Psoas muscle (tissue), 8 donors: ENCODE measurements around the gene POC1A. TPM values are rescaled to one million over a fixed set of nuclear protein-coding genes. Genes with fewer than 3 reads are reported as not detected.

Experiments
- ATAC-seq, 4 donors: fragments of 200-7000 bp; cut with Tn5 transposase; one replicate each; pipeline ENCODE4 v1.9.1; 2020; ENCODE audit warnings: moderate library complexity in 3 of 4, mild to moderate bottlenecking in 2 of 4
- DNase-seq, 2 donors: peaks; one replicate each; pipeline ENCODE4 v3.0.0-alpha.2; 2020
- H3K27ac ChIP-seq: fragments of 200-600 bp; one replicate; pipeline ENCODE4 v1.8.0; 2022
- H3K27me3 ChIP-seq, 3 donors: fragments of 200-600 bp in 1 of 3; one replicate each; pipeline versions ENCODE4 v1.6.1 to v1.8.0; 2013 to 2022; ENCODE audit warnings: low read length in 2 of 3, mild to moderate bottlenecking in 2 of 3, moderate library complexity in 1 of 3; ENCODE audit not compliant: insufficient read depth in 3 of 3
- H3K36me3 ChIP-seq, 2 donors: fragments of 200-600 bp in 1 of 2; one replicate each; pipeline versions ENCODE4 v1.6.1 to v1.8.0; 2013 to 2022; ENCODE audit warnings: low read depth in 1 of 2, mild to moderate bottlenecking in 1 of 2, moderate library complexity in 1 of 2; ENCODE audit not compliant: insufficient read depth in 1 of 2
- H3K4me1 ChIP-seq: fragments of 200-600 bp; one replicate; pipeline ENCODE4 v1.8.0; 2022
- H3K4me3 ChIP-seq: fragments of 200-600 bp; one replicate; pipeline ENCODE4 v1.8.0; 2022; ENCODE audit warnings: mild to moderate bottlenecking
- H3K9me3 ChIP-seq: fragments of 200-600 bp; one replicate; pipeline ENCODE4 v1.8.0; 2022
- WGBS, 3 donors: extraction: QIAGEN DNeasy Blood & Tissue Kit; methylation state at CpG; one replicate each; pipeline versions ENCODE4 v1.1.6 to v1.1.7; 2013; 5-methylcytosine and 5-hydroxymethylcytosine counted together
- intact Hi-C, 2 donors: fragments of 100-400 bp; cut with DNase I; formaldehyde crosslinking; loops; one replicate each; pipeline versions ENCODE4 v1.11.0 to v1.14.2; 2022
- polyA plus RNA-seq, 3 donors: library from polyadenylated mRNA; stranded (reverse); fragments of 200-250 nt; gene quantifications; one replicate each; pipeline ENCODE4 v1.2.3, GENCODE V29; 2013
- total RNA-seq, 4 donors: library from RNA; stranded (reverse); fragmentation: NEBNext Ultra II Directional in 2 of 4; extraction: Animal tissue kit (Norgen Biotek cat#: 25700) in 2 of 4; gene quantifications; one replicate each; pipeline versions ENCODE4 v1.2.1 to v1.2.4, GENCODE V29; 2021 to 2023
- TF ChIP-seq, protein P1 (sequence below): fragments of 200-600 bp; IDR thresholded peaks from one replicate; pipeline ENCODE4 v1.8.0; 2022; ENCODE audit warnings: antibody characterized with exemption
- donor health status: healthy with polysubstance abuse.
- donor health status: DM: no; HTN: no; CAD: no; lungs with moderate emphysema.
- donor health status: Bipolar disorder and iron deficiency.
- donor health status: healthy.
- donor health status: DM: yes; HTN: yes; CAD: no.
- donor health status: DM: no; HTN: no; CAD: no.
- donor health status: DM: no; HTN: no; CAD: no.
- donor health status: DM: yes; HTN: yes; CAD: no.

Gene POC1A
- total and polyA plus RNA-seq, 7 donors = 0.87 to 3.2 (median 1.7) TPM

- Histone ChIP-seq H3K4me3 (no peak overlapping the region), H3K36me3 (no peaks in the 10 kb centered on the region), H3K27ac (peak overlapping the region; percentile 30), H3K27me3 (no peaks in the 10 kb centered on the region), H3K4me1 (peaks cover 9% of the 10 kb centered on the region), H3K9me3 (no peaks in the 10 kb centered on the region)
- 65 to 76% (median 71%) methylated on average over 8 of the region's 8 CpGs for WGBS, 3 donors
- intact Hi-C loops = no loop called here
- TF ChIP-seq, protein P1, sequence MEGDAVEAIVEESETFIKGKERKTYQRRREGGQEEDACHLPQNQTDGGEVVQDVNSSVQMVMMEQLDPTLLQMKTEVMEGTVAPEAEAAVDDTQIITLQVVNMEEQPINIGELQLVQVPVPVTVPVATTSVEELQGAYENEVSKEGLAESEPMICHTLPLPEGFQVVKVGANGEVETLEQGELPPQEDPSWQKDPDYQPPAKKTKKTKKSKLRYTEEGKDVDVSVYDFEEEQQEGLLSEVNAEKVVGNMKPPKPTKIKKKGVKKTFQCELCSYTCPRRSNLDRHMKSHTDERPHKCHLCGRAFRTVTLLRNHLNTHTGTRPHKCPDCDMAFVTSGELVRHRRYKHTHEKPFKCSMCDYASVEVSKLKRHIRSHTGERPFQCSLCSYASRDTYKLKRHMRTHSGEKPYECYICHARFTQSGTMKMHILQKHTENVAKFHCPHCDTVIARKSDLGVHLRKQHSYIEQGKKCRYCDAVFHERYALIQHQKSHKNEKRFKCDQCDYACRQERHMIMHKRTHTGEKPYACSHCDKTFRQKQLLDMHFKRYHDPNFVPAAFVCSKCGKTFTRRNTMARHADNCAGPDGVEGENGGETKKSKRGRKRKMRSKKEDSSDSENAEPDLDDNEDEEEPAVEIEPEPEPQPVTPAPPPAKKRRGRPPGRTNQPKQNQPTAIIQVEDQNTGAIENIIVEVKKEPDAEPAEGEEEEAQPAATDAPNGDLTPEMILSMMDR = no peak
- DNase-seq = peak in 1 of 2 donors; percentile 28
- ATAC-seq = no peak
Observed at GRCh38 chr3:52109611-52110301, 44.5 kb downstream of the POC1A start.

DNA sequence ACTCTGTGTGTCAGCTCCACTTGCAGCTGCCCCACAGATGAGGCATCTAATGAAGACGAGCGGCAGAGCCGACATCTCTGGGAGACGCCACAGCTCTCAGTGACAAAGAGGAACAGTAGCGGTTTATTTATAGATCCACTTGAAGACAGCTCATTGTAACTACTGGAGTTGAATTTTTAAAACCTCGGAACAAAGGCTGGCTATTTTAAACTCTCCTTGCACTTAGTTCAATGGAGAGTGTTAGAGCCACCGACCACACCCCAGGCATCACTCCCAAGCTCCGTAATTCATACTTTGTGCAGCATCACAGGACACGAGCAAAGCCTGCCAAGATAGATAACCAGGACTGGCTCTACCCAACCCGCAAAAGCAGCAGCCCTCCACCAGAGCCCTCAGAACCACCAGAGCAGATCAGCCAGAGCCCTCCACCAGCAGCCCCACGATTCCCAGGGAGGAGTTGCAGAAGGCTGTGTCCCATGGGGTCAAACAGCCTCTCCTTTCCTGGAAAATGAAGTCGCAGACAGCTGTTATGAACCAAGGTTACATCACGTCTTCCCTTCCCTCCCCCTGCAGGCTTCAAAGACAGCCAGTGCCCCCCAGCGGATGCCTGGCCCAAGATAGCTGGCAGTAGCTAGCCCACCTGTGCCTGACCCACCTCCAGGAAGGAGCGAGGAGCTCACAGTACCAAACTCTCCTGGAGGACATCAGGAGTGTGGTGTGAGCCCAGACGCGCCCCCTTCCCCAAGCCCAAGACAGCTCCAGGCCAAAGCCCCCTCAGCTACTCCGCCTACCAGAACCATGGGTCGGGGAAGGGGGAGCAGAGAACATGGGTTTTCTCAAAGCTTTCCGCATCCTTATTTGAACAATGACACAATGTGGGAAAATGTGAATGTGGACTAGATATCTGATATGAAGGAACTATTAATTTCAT is 45.7 kb downstream of the POC1A start:
- Histone ChIP-seq H3K4me1 (peaks cover 9% of the 10 kb centered on the region), H3K4me3 (no peak overlapping the region), H3K27me3 (no peaks in the 10 kb centered on the region), H3K36me3 (no peaks in the 10 kb centered on the region), H3K27ac (no peak overlapping the region), H3K9me3 (no peaks in the 10 kb centered on the region)
- ATAC-seq (peak; percentile 66 to 85 (median 76)), DNase-seq (peak; percentile 50 to 73)
- TF ChIP-seq, protein P1 = peak; percentile 36
- intact Hi-C loops = no loop called here
- 28 to 35% (median 30%) methylated on average over 20 of the region's 20 CpGs for WGBS, 3 donors

GRCh38 chr3:52106951-52107611 is 47.1 kb downstream of the POC1A start:
- Histone ChIP-seq H3K4me3 (no peak overlapping the region), H3K36me3 (no peaks in the 10 kb centered on the region), H3K27ac (no peak overlapping the region), H3K9me3 (no peaks in the 10 kb centered on the region), H3K4me1 (peaks cover 9% of the 10 kb centered on the region), H3K27me3 (no peaks in the 10 kb centered on the region)
- DNase-seq = peak in 1 of 2 donors; percentile 24
- ATAC-seq = no peak
- intact Hi-C loops = no loop called here
- 95 to 98% (median 95%) methylated on average over 11 of the region's 11 CpGs for WGBS, 3 donors
- TF ChIP-seq, protein P1 = no peak

GRCh38 chr3:52104684-52105640 is 49.3 kb downstream of the POC1A start:
- DNase-seq (peak in 1 of 2 donors; percentile 21), ATAC-seq (no peak)
- TF ChIP-seq, protein P1 = no peak
- peaks cover 10% of the 10 kb centered on the region for H3K9me3 ChIP-seq
- H3K27ac ChIP-seq = no peak overlapping the region
- H3K27me3 ChIP-seq = no peaks in the 10 kb centered on the region
- H3K4me3 ChIP-seq = no peak overlapping the region
- no peaks in the 10 kb centered on the region for H3K36me3 ChIP-seq
- intact Hi-C loops = no loop called here
- H3K4me1 ChIP-seq = peaks cover 9% of the 10 kb centered on the region
- 87 to 90% (median 88%) methylated on average over 10 of the region's 10 CpGs for WGBS, 3 donors
